ENCODE results near the gene SYT11.

DNA sequence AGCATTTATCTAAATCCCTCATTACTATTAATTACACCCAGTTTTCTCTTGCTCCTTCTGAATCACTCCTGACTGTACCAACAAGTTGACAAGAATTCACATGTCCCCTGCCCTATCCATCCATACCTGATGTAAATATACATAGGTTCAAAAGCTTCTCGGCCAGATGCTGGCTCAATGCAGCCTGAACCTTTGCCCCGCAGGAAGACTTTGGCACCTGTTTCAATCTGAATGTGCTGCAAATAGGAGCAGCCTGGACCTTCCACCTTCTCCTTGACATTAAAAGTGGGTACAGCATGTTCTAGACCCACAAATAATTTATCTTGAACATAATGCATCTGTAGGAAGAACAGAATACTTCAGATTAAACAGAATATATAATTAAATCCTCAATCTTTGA is 66.1 kb downstream of the SYT11 start:
- TF ChIP-seq EZH2 (IDR thresholded peaks at IDR 0.05) = no peak
- TF ChIP-seq POLR2AphosphoS5 (IDR thresholded peaks at IDR 0.05; ENCODE audit: borderline replicate concordance, low read depth, low read length) = no peak
